Measurements from ENCODE around the gene CLPTM1L.
"Not testable (repeated sequence)": the region's sequence is repeated elsewhere in the genome, so short reads cannot be mapped to it uniquely, and the experiment has no call there.

The CLPTM1L gene

DNA sequence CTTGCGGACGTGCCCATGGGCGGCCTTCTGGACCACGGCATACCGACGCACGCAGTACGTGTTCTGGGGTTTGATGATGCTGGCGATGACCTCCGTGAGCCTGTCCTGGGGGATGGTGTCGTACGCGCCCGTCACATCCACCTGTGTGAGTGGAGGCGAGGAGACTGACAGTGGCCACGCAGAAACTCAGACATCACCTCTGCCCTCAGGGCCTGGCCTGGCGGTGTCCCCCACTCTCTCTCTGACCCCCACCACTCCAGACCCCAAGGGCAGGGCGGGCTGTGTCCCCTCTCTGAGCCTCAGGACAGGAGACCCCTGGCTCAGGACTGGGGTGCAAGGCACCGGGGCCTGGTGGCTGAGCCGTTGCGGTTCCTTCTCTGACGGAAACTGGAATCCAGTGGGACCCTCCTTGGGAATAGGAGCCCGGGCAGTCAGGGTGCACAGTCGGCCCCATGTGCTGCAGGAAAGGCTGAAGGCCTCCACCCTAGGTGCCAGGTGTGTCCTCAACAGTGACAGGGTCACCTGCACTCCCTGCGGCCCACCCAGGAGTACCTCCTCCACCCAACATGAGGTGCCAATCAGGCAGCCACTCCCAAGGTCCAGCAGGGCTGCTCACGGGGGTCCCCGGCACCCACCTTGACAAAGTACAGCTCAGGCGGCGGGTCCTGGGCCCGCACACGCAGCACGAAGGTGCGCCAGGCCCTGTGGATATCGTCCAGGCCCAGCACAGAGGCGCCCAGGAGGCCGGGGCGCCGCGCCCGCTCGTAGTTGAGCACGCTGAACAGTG, 66.0 kb downstream of the CLPTM1L start:
- in situ Hi-C loops (cut with MboI; ENCODE audit: low sequenced_read_pairs), result no loop called here

DNA sequence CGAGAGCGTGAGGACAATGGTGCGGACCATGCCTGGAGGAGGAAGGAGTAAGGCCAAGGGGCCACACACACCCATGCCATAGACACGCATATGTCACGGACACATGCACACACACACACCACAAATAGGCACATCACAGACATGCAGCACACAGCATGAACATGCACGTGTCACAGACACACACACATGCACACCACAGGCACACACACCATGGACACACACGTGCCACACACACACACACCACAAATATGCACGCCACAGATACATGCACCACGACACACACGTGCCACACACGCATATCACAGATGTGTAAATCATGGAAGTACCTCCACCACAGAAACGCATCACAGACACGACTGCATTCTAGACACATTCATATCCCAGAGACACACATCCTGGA, 66.7 kb downstream of the CLPTM1L start:
- in situ Hi-C loops (cut with MboI; ENCODE audit: low sequenced_read_pairs), result no loop called here

DNA sequence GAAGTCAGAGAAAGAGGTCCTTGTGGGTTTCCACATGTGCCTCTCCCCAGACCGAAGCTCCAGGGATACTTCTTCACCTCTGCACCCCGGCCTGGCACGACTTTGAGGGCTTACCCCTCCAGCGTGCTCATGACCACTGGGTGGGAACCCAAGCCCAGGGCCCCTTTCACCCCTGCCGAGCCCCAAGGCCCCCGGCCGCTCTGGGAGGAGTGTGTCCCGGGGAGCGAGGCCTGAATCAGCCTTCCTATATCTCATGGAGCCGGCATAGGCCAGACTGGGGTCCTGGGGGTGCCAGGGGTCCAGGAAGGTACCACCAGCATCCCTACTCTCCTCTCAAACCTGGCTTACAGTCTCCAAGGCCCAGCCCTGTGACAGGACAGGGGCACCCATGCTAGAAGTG, 67.1 kb downstream of the CLPTM1L start:
- in situ Hi-C loops (cut with MboI; ENCODE audit: low sequenced_read_pairs), result no loop called here

GRCh38 chr5:1277331-1277730, 67.6 kb downstream of the CLPTM1L start:
- in situ Hi-C loops (cut with MboI; ENCODE audit: low sequenced_read_pairs), result no loop called here

DNA sequence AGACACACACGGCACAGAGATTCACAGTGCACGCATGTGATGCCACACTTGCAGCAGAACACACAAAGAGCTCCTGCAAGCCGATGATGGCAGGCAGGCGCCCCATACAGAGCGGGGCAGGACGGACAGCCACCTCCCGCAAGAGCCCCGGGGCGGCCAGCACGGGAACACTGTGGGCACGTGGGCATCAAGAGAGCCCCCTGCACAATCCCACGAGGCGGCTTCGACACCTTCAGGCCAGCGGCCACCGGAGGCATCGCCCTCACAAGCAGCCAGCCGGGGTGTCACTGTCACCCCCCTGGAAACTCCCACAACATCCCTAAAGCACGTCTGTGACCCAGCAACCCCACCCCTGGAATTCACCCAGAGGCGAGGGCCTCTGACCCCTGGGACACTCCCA, 68.0 kb downstream of the CLPTM1L start:
- in situ Hi-C loops (cut with MboI; ENCODE audit: low sequenced_read_pairs), result no loop called here

- in situ Hi-C loops (cut with MboI; ENCODE audit: low sequenced_read_pairs), result not testable (repeated sequence)
These were observed 69.2 kb downstream of the CLPTM1L start for GRCh38 chr5:1275397-1276391.

DNA sequence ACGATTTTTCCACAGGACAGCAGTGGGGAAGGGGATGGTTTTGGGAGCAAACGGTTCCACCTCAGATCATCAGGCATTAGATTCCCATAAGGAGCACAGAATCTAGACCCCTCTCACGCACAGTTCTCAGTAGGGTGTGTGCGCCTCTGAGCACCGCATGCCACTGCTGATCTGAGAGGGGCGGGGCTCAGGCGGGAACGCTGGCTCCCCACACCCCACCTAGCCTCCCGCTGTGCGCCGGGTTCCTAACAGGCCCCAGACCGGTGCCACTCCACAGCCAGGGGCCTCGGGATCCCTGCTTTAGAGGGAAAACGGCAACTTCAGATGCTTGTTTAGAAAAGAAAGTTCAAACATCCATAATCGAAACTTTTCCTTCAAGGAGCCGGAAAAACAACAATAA, 70.4 kb downstream of the CLPTM1L start:
- in situ Hi-C loops (cut with MboI; ENCODE audit: low sequenced_read_pairs), result no loop called here

- in situ Hi-C loops (cut with MboI; ENCODE audit: low sequenced_read_pairs), result no loop called here
These were observed 71.2 kb downstream of the CLPTM1L start for GRCh38 chr5:1273745-1274144.

GRCh38 chr5:1272201-1272600, 72.7 kb downstream of the CLPTM1L start:
- in situ Hi-C loops (cut with MboI; ENCODE audit: low sequenced_read_pairs), result no loop called here

GRCh38 chr5:1270933-1271914, 73.7 kb downstream of the CLPTM1L start:
- in situ Hi-C loops (cut with MboI; ENCODE audit: low sequenced_read_pairs), result no loop called here

DNA sequence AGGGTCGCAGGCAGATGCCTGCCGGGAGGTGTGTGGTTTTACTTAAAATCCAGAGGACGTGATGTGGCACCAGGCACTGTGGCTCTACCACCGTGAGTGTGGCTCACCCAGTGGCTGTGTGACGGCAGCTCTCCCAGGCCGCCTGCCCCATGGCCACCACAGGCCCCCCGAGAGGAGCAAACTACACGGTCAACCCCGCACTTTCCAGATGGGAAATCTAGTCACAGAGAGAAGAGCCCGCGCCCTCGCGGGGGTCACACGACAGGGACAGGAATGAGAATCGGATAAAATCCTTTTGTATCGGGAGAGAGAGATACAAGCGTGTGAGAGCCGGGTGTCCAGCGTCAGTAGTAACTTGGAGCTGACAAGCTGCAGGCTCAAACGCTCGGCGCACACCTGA, 74.5 kb downstream of the CLPTM1L start:
- in situ Hi-C loops (cut with MboI; ENCODE audit: low sequenced_read_pairs), result no loop called here

- in situ Hi-C loops (cut with MboI; ENCODE audit: low sequenced_read_pairs), result no loop called here
These were observed 76.2 kb downstream of the CLPTM1L start for GRCh38 chr5:1268666-1269065.

- in situ Hi-C loops (cut with MboI; ENCODE audit: low sequenced_read_pairs), result no loop called here
These were observed 76.8 kb downstream of the CLPTM1L start for GRCh38 chr5:1268056-1268455.
